SH-SY5Y (cell line): ENCODE results near the gene MTHFS.

ENCODE experiments used
- GATA2 ChIP-seq: IDR thresholded peaks from 2 replicates; pipeline ENCODE4 v1.6.1; 2011; ENCODE audit warnings: mild to moderate bottlenecking, low read depth, low read length
- GATA3 ChIP-seq: IDR thresholded peaks from 2 replicates; pipeline ENCODE4 v1.6.1; 2011; ENCODE audit warnings: low read depth, mild to moderate bottlenecking, low read length, moderate library complexity

GRCh38 chr15:79849789-79850188 is 47.0 kb downstream of the MTHFS start:
- TF ChIP-seq GATA3 (no peak), GATA2 (no peak)
